ENCODE data around the gene IL6. TPM values are rescaled to one million over a fixed set of nuclear protein-coding genes. Genes with fewer than 3 reads are reported as not detected.

The IL6 gene
- total and polyA plus RNA-seq, 9 of the 15 experiments (the other 6 are each of a cell fraction or from before 2014, with no cell fraction given): 0.76 to 2.9 (median 1.5) TPM

DNA sequence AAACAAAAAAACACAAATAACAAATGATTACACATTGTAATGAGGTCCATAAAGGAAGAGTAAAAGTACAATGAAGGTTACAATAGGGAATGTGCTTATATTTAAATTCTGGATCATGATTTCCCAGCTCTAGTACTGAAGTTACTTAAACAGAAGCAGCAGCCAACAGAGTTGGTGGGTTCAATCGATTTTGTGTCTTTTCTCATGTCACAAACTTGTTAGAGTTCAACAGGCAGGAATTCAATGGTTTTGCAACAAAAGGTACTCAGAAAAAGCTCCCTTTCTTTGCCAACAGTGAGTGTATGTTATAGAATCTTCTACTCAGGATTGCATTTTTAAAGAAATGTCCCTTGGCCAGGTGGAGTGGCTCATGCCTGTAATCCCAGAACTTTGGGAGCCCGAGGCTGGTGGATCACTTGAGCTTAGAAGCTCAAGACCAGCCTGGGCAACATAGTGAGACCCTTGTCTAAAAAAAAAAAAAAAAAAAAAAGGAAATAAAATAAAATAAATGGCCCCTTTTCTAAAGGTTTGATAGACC, 29.6 kb upstream of the IL6 start:
- in situ Hi-C loops (cut with MboI): no loop called here
- intact Hi-C loops (cut with micrococcal nuclease): no loop called here
- peaks cover 8% of the 10 kb centered on the region for H3K36me3 ChIP-seq (ENCODE audit: control insufficient read depth, insufficient read depth, low read length)
- H4K20me1 ChIP-seq (replicated peaks; ENCODE audit: control insufficient read depth, insufficient read depth, low read length): no peaks in the 10 kb centered on the region
- WGBS (ENCODE audit: insufficient coverage, low coverage, missing lambda C conversion rate): 64% methylated on average over 2 of the region's 2 CpGs
- H3K4me1 ChIP-seq (replicated peaks in 1 of 2; ENCODE audit: control insufficient read depth in 2 of 2, insufficient read depth in 2 of 2, low read length in 2 of 2): peaks cover 16 to 67% of the 10 kb centered on the region in 2 experiments
- ATAC-seq (no peak), FAIRE-seq (no peak), DNase-seq (ENCODE audit: extremely low read depth in 1 of 4, low spot score in 3 of 4) (no peak)
- H3K79me2 ChIP-seq (ENCODE audit: control insufficient read depth, insufficient read depth, low read length): peaks cover 84% of the 10 kb centered on the region
- CTCF ChIA-PET (ENCODE audit: low intra/inter-chr PET ratio): no interaction called here
- peak overlapping the region; percentile 78; the same call in 1 of the 3 replicates for H3K27ac ChIP-seq (ENCODE audit: extremely low read depth, low read depth, low read length)
- no peak overlapping the region for H3K4me3 ChIP-seq
- no peak overlapping the region for H2AFZ ChIP-seq (ENCODE audit: low read depth, low read length)
- POLR2A ChIA-PET: interaction anchor here (0.6 to 3.6 kb wide), 13 partner anchors 8 to 115 kb away, joined by 3 to 22 read pairs (median 5); no protein-coding TSS in a partner anchor
- H3K9me3 ChIP-seq (replicated peaks; ENCODE audit: control insufficient read depth, insufficient read depth, low read depth, low read length): no peaks in the 10 kb centered on the region
- no TSS peak for BruUV-seq (replicated peaks)
- no peaks in the 10 kb centered on the region for H3K9me1 ChIP-seq (ENCODE audit: control insufficient read depth, insufficient read depth, low read length)
- H3K27me3 ChIP-seq (ENCODE audit: control insufficient read depth in 2 of 2, insufficient read depth in 2 of 2, low read length in 2 of 2): no peaks in the 10 kb centered on the region
- H3K4me2 ChIP-seq (ENCODE audit: insufficient read depth, low read length): no peak overlapping the region
- H3K9ac ChIP-seq (ENCODE audit: insufficient read depth in 1 of 2, low read depth in 2 of 2, low read length in 2 of 2): peak overlapping the region in 1 of 2 experiments; percentile 9; a peak in 1 of 4 replicates
- TF ChIP-seq, protein P1, sequence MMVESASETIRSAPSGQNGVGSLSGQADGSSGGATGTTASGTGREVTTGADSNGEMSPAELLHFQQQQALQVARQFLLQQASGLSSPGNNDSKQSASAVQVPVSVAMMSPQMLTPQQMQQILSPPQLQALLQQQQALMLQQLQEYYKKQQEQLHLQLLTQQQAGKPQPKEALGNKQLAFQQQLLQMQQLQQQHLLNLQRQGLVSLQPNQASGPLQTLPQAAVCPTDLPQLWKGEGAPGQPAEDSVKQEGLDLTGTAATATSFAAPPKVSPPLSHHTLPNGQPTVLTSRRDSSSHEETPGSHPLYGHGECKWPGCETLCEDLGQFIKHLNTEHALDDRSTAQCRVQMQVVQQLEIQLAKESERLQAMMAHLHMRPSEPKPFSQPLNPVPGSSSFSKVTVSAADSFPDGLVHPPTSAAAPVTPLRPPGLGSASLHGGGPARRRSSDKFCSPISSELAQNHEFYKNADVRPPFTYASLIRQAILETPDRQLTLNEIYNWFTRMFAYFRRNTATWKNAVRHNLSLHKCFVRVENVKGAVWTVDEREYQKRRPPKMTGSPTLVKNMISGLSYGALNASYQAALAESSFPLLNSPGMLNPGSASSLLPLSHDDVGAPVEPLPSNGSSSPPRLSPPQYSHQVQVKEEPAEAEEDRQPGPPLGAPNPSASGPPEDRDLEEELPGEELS (CRISPR knock-in tag; IDR thresholded peaks at IDR 0.05; ENCODE audit: borderline replicate concordance): no peak
- TF ChIP-seq CBX8 (IDR thresholded peaks at IDR 0.05; ENCODE audit: borderline replicate concordance, extremely low read depth, low read depth, low read length, poor library complexity, severe bottlenecking) (no peak), ZNF354B (CRISPR knock-in tag; IDR thresholded peaks at IDR 0.05) (no peak), ZNF76 (CRISPR knock-in tag; IDR thresholded peaks at IDR 0.05; ENCODE audit: borderline replicate concordance) (no peak), TRIM28 (IDR thresholded peaks at IDR 0.05) (no peak), ZNF121 (CRISPR knock-in tag; conservative IDR thresholded peaks at IDR 0.05) (peak; percentile 85), ZBTB8A (IDR thresholded peaks at IDR 0.05; ENCODE audit: partially characterized antibody) (no peak), ZNF668 (CRISPR knock-in tag; IDR thresholded peaks at IDR 0.05) (no peak), DIDO1 (tag; IDR thresholded peaks at IDR 0.05; ENCODE audit: low read depth) (no peak), RBFOX2 (IDR thresholded peaks at IDR 0.05; ENCODE audit: low read depth, low read length) (peak; percentile 42; the same call in 1 of the 2 replicates), POLR2H (tag; IDR thresholded peaks at IDR 0.05; ENCODE audit: low read depth) (no peak), ZFP36 (IDR thresholded peaks at IDR 0.05; ENCODE audit: low read depth, low read length, partially characterized antibody) (no peak), TCF3 (CRISPR knock-in tag; IDR thresholded peaks at IDR 0.05) (no peak), SUPT5H (IDR thresholded peaks at IDR 0.05) (no peak)
- TF ChIP-seq, protein P2, sequence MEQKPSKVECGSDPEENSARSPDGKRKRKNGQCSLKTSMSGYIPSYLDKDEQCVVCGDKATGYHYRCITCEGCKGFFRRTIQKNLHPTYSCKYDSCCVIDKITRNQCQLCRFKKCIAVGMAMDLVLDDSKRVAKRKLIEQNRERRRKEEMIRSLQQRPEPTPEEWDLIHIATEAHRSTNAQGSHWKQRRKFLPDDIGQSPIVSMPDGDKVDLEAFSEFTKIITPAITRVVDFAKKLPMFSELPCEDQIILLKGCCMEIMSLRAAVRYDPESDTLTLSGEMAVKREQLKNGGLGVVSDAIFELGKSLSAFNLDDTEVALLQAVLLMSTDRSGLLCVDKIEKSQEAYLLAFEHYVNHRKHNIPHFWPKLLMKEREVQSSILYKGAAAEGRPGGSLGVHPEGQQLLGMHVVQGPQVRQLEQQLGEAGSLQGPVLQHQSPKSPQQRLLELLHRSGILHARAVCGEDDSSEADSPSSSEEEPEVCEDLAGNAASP (IDR thresholded peaks at IDR 0.05): no peak
- TF ChIP-seq, protein P3, sequence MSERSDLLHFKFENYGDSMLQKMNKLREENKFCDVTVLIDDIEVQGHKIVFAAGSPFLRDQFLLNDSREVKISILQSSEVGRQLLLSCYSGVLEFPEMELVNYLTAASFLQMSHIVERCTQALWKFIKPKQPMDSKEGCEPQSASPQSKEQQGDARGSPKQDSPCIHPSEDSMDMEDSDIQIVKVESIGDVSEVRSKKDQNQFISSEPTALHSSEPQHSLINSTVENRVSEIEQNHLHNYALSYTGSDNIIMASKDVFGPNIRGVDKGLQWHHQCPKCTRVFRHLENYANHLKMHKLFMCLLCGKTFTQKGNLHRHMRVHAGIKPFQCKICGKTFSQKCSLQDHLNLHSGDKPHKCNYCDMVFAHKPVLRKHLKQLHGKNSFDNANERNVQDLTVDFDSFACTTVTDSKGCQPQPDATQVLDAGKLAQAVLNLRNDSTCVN (CRISPR knock-in tag; IDR thresholded peaks at IDR 0.05): no peak
